ENCODE results near the gene LBH.
A peak's percentile ranks its signal among the peaks of the same experiment; 100 is the strongest.

LBH gene

GRCh38 chr2:30237966-30238800 lies 6.8 kb downstream of the LBH start:
- no peak overlapping the region for H3K9ac ChIP-seq (ENCODE audit: low read length)
- no peak overlapping the region for H4K8ac ChIP-seq (ENCODE audit: low read depth, low read length)
- H3K36me3 ChIP-seq (ENCODE audit: control insufficient read depth, insufficient read depth, low read length) = peaks cover 18% of the 10 kb centered on the region
- H2AK5ac ChIP-seq (ENCODE audit: low read length) = no peak overlapping the region
- H3K79me2 ChIP-seq (ENCODE audit: control insufficient read depth, insufficient read depth, low read length) = peaks cover 50% of the 10 kb centered on the region
- peaks cover 22% of the 10 kb centered on the region for H3K4me1 ChIP-seq (ENCODE audit: control insufficient read depth, low read depth, low read length)
- no peak overlapping the region for H3K4ac ChIP-seq (ENCODE audit: low read depth, low read length)
- peak; percentile 78 for DNase-seq
- peaks cover 57% of the 10 kb centered on the region for H3K79me1 ChIP-seq (ENCODE audit: low read length)
- no peak overlapping the region for H3K4me3 ChIP-seq (ENCODE audit: low read length)
- WGBS (ENCODE audit: extremely low coverage, insufficient coverage, low lambda C conversion rate) = no CpG with 5 or more reads among the region's 13 CpGs
- H3K27me3 ChIP-seq (ENCODE audit: insufficient read depth, low read length, poor library complexity) = no peaks in the 10 kb centered on the region
- H3K23ac ChIP-seq (ENCODE audit: low read length) = peak overlapping the region; percentile 15
- H3K4me2 ChIP-seq (ENCODE audit: low read length) = no peak overlapping the region
- H3K18ac ChIP-seq (ENCODE audit: low read length) = no peak overlapping the region
- no peak overlapping the region for H3K27ac ChIP-seq (ENCODE audit: low read depth, low read length)
- no peak overlapping the region for H2BK15ac ChIP-seq (replicated peaks; ENCODE audit: low read depth)
- no peak overlapping the region for H2BK120ac ChIP-seq (ENCODE audit: low read depth, low read length)
- H3K56ac ChIP-seq (ENCODE audit: low read length) = no peak overlapping the region
- H4K5ac ChIP-seq (ENCODE audit: low read length) = no peak overlapping the region
- no peak overlapping the region for H2BK5ac ChIP-seq (ENCODE audit: low read length)

GRCh38 chr2:30239308-30239985 lies 8.1 kb downstream of the LBH start:
- no peak overlapping the region for H3K27ac ChIP-seq (ENCODE audit: low read depth, low read length)

GRCh38 chr2:30239986-30240752 lies 8.8 kb downstream of the LBH start:
- Histone ChIP-seq H3K27ac (ENCODE audit: low read depth, low read length) (no peak overlapping the region), H3K79me1 (ENCODE audit: low read length) (peaks cover 44% of the 10 kb centered on the region), H2AK5ac (ENCODE audit: low read length) (no peak overlapping the region), H3K23ac (ENCODE audit: low read length) (peak overlapping the region; percentile 15), H3K9ac (ENCODE audit: low read length) (no peak overlapping the region), H4K8ac (ENCODE audit: low read depth, low read length) (no peak overlapping the region), H3K18ac (ENCODE audit: low read length) (no peak overlapping the region), H3K79me2 (ENCODE audit: control insufficient read depth, insufficient read depth, low read length) (peaks cover 38% of the 10 kb centered on the region), H3K56ac (ENCODE audit: low read length) (peak overlapping the region; percentile 35), H4K5ac (ENCODE audit: low read length) (no peak overlapping the region), H3K4me1 (ENCODE audit: control insufficient read depth, low read depth, low read length) (peaks cover 12% of the 10 kb centered on the region), H2BK5ac (ENCODE audit: low read length) (no peak overlapping the region), H3K36me3 (ENCODE audit: control insufficient read depth, insufficient read depth, low read length) (peaks cover 15% of the 10 kb centered on the region), H2BK120ac (ENCODE audit: low read depth, low read length) (no peak overlapping the region), H3K4ac (ENCODE audit: low read depth, low read length) (no peak overlapping the region), H2BK15ac (replicated peaks; ENCODE audit: low read depth) (no peak overlapping the region), H3K4me2 (ENCODE audit: low read length) (no peak overlapping the region), H3K4me3 (ENCODE audit: low read length) (no peak overlapping the region), H3K27me3 (ENCODE audit: insufficient read depth, low read length, poor library complexity) (no peaks in the 10 kb centered on the region)
- no CpG with 5 or more reads among the region's 12 CpGs for WGBS (ENCODE audit: extremely low coverage, insufficient coverage, low lambda C conversion rate)
- no peak for DNase-seq

More at GRCh38 chr2:30239308-30239985, 8.1 kb downstream of the LBH start:
- H3K4me1 ChIP-seq (ENCODE audit: control insufficient read depth, low read depth, low read length) = peaks cover 17% of the 10 kb centered on the region
- H2BK5ac ChIP-seq (ENCODE audit: low read length) = no peak overlapping the region
- H3K56ac ChIP-seq (ENCODE audit: low read length) = peak overlapping the region; percentile 35
- no peak overlapping the region for H4K8ac ChIP-seq (ENCODE audit: low read depth, low read length)
- no peak overlapping the region for H3K23ac ChIP-seq (ENCODE audit: low read length)
- no peak overlapping the region for H2BK15ac ChIP-seq (replicated peaks; ENCODE audit: low read depth)
- no CpG with 5 or more reads among the region's 11 CpGs for WGBS (ENCODE audit: extremely low coverage, insufficient coverage, low lambda C conversion rate)
- no peak overlapping the region for H2BK120ac ChIP-seq (ENCODE audit: low read depth, low read length)
- peaks cover 51% of the 10 kb centered on the region for H3K79me1 ChIP-seq (ENCODE audit: low read length)
- no peak overlapping the region for H3K4me2 ChIP-seq (ENCODE audit: low read length)
- H3K27me3 ChIP-seq (ENCODE audit: insufficient read depth, low read length, poor library complexity) = no peaks in the 10 kb centered on the region
- no peak overlapping the region for H4K5ac ChIP-seq (ENCODE audit: low read length)
- peak; percentile 89 for DNase-seq
- no peak overlapping the region for H3K9ac ChIP-seq (ENCODE audit: low read length)
- no peak overlapping the region for H3K4ac ChIP-seq (ENCODE audit: low read depth, low read length)
- peaks cover 18% of the 10 kb centered on the region for H3K36me3 ChIP-seq (ENCODE audit: control insufficient read depth, insufficient read depth, low read length)
- no peak overlapping the region for H3K18ac ChIP-seq (ENCODE audit: low read length)
- H3K4me3 ChIP-seq (ENCODE audit: low read length) = no peak overlapping the region
- no peak overlapping the region for H2AK5ac ChIP-seq (ENCODE audit: low read length)
- H3K79me2 ChIP-seq (ENCODE audit: control insufficient read depth, insufficient read depth, low read length) = peaks cover 46% of the 10 kb centered on the region

GRCh38 chr2:30243231-30243630 lies 11.9 kb downstream of the LBH start:
- Histone ChIP-seq H3K4me2 (ENCODE audit: low read length) (no peak overlapping the region), H3K36me3 (ENCODE audit: control insufficient read depth, insufficient read depth, low read length) (peaks cover 8% of the 10 kb centered on the region)

GRCh38 chr2:30245364-30245763 lies 14.0 kb downstream of the LBH start:
- Histone ChIP-seq H2AK5ac (ENCODE audit: low read length) (no peak overlapping the region), H3K79me2 (ENCODE audit: control insufficient read depth, insufficient read depth, low read length) (peaks cover 30% of the 10 kb centered on the region), H3K23ac (ENCODE audit: low read length) (no peak overlapping the region), H3K56ac (ENCODE audit: low read length) (no peak overlapping the region), H3K27me3 (ENCODE audit: insufficient read depth, low read length, poor library complexity) (no peaks in the 10 kb centered on the region), H3K79me1 (ENCODE audit: low read length) (peaks cover 28% of the 10 kb centered on the region), H3K36me3 (ENCODE audit: control insufficient read depth, insufficient read depth, low read length) (peaks cover under 1% of the 10 kb centered on the region), H3K4ac (ENCODE audit: low read depth, low read length) (no peak overlapping the region), H2BK15ac (replicated peaks; ENCODE audit: low read depth) (no peak overlapping the region), H3K4me1 (ENCODE audit: control insufficient read depth, low read depth, low read length) (peaks cover under 1% of the 10 kb centered on the region), H4K5ac (ENCODE audit: low read length) (no peak overlapping the region), H4K8ac (ENCODE audit: low read depth, low read length) (no peak overlapping the region), H3K4me2 (ENCODE audit: low read length) (no peak overlapping the region), H3K18ac (ENCODE audit: low read length) (no peak overlapping the region), H3K27ac (ENCODE audit: low read depth, low read length) (no peak overlapping the region), H3K9ac (ENCODE audit: low read length) (no peak overlapping the region), H2BK5ac (ENCODE audit: low read length) (no peak overlapping the region), H2BK120ac (ENCODE audit: low read depth, low read length) (no peak overlapping the region), H3K4me3 (ENCODE audit: low read length) (no peak overlapping the region)
- DNase-seq = no peak
- no CpG with 5 or more reads among the region's 5 CpGs for WGBS (ENCODE audit: extremely low coverage, insufficient coverage, low lambda C conversion rate)

More at GRCh38 chr2:30243231-30243630, 11.9 kb downstream of the LBH start:
- Histone ChIP-seq H3K4ac (ENCODE audit: low read depth, low read length) (no peak overlapping the region), H3K4me1 (ENCODE audit: control insufficient read depth, low read depth, low read length) (peaks cover 9% of the 10 kb centered on the region), H3K9ac (ENCODE audit: low read length) (no peak overlapping the region), H4K5ac (ENCODE audit: low read length) (no peak overlapping the region), H2AK5ac (ENCODE audit: low read length) (no peak overlapping the region), H2BK120ac (ENCODE audit: low read depth, low read length) (no peak overlapping the region), H4K8ac (ENCODE audit: low read depth, low read length) (no peak overlapping the region), H3K18ac (ENCODE audit: low read length) (no peak overlapping the region), H3K27ac (ENCODE audit: low read depth, low read length) (no peak overlapping the region), H3K23ac (ENCODE audit: low read length) (no peak overlapping the region), H3K27me3 (ENCODE audit: insufficient read depth, low read length, poor library complexity) (no peaks in the 10 kb centered on the region), H3K79me1 (ENCODE audit: low read length) (peaks cover 33% of the 10 kb centered on the region), H3K56ac (ENCODE audit: low read length) (no peak overlapping the region), H2BK15ac (replicated peaks; ENCODE audit: low read depth) (no peak overlapping the region), H3K4me3 (ENCODE audit: low read length) (no peak overlapping the region), H3K79me2 (ENCODE audit: control insufficient read depth, insufficient read depth, low read length) (peaks cover 36% of the 10 kb centered on the region), H2BK5ac (ENCODE audit: low read length) (no peak overlapping the region)
- no CpG with 5 or more reads among the region's 3 CpGs for WGBS (ENCODE audit: extremely low coverage, insufficient coverage, low lambda C conversion rate)
- no peak for DNase-seq
